NCI-H2227 (cell line): Measurements from ENCODE around the gene MORN1.

ENCODE experiments used
- DNase-seq: peaks from one replicate; lab custom pipeline; 2025; ENCODE audit not compliant: unreplicated experiment; lab: John Stamatoyannopoulos, UW

MORN1 gene

GRCh38 chr1:2353551-2354438 lies 37.6 kb downstream of the MORN1 start:
- DNase-seq: no peak

- no peak for DNase-seq
These were observed 38.3 kb downstream of the MORN1 start for GRCh38 chr1:2352897-2353550.

- DNase-seq: no peak
These were observed 38.9 kb downstream of the MORN1 start for GRCh38 chr1:2352341-2352896.

- no peak for DNase-seq
These were observed 39.6 kb downstream of the MORN1 start for GRCh38 chr1:2351723-2352122.

GRCh38 chr1:2350911-2351655 lies 40.3 kb downstream of the MORN1 start:
- DNase-seq: no peak

GRCh38 chr1:2350501-2350900 lies 40.9 kb downstream of the MORN1 start:
- no peak for DNase-seq

GRCh38 chr1:2349806-2350205 lies 41.5 kb downstream of the MORN1 start:
- peak; percentile 26 for DNase-seq

GRCh38 chr1:2348346-2349325 lies 42.7 kb downstream of the MORN1 start:
- DNase-seq: no peak

GRCh38 chr1:2347896-2348295 lies 43.5 kb downstream of the MORN1 start:
- no peak for DNase-seq

GRCh38 chr1:2347409-2347785 lies 44.0 kb downstream of the MORN1 start:
- DNase-seq: no peak

GRCh38 chr1:2346691-2347408 lies 44.5 kb downstream of the MORN1 start:
- no peak for DNase-seq

GRCh38 chr1:2345297-2346075 lies 45.9 kb downstream of the MORN1 start:
- no peak for DNase-seq

GRCh38 chr1:2344744-2345296 lies 46.5 kb downstream of the MORN1 start:
- no peak for DNase-seq

GRCh38 chr1:2344121-2344681 lies 47.2 kb downstream of the MORN1 start:
- DNase-seq: no peak

- no peak for DNase-seq
These were observed 48.1 kb downstream of the MORN1 start for GRCh38 chr1:2343023-2343935.

GRCh38 chr1:2342384-2343022 lies 48.9 kb downstream of the MORN1 start:
- DNase-seq: no peak
